Nephron (organoid): ENCODE data around the gene PIP4K2A.

Source experiments
- H3K27ac Mint-ChIP-seq, 3 experiments: 2 replicates each; pipeline ENCODE4 v1.8.0; 2020; ENCODE audit warnings: mixed read lengths in 3 of 3, mild to moderate bottlenecking in 2 of 3, moderate library complexity in 1 of 3
- H3K27me3 Mint-ChIP-seq: 2 replicates; pipeline ENCODE4 v1.8.0; 2021; ENCODE audit warnings: low read depth, mild to moderate bottlenecking, moderate library complexity, mixed read lengths
- H3K36me3 Mint-ChIP-seq: 2 replicates; pipeline ENCODE4 v1.8.0; 2020; ENCODE audit warnings: low read depth, mixed read lengths
- H3K4me1 Mint-ChIP-seq: 2 replicates; pipeline ENCODE4 v1.8.0; 2020; ENCODE audit warnings: mixed read lengths
- H3K4me3 Mint-ChIP-seq, 3 experiments: 2 replicates each; pipeline ENCODE4 v1.8.0; 2020; ENCODE audit warnings: mild to moderate bottlenecking in 3 of 3, mixed read lengths in 3 of 3, moderate library complexity in 2 of 3
- H3K9me3 Mint-ChIP-seq: 2 replicates; pipeline ENCODE4 v1.8.0; 2020; ENCODE audit warnings: mixed read lengths
- TF ChIP-seq, protein P1 (sequence below), 3 experiments: fragments of 200-600 bp; sonication (generic); IDR thresholded peaks; one replicate each; pipeline ENCODE4 v1.5.0; 2021; ENCODE audit warnings: antibody characterized with exemption in 3 of 3; ENCODE audit not compliant: unreplicated experiment in 3 of 3

The PIP4K2A gene

DNA sequence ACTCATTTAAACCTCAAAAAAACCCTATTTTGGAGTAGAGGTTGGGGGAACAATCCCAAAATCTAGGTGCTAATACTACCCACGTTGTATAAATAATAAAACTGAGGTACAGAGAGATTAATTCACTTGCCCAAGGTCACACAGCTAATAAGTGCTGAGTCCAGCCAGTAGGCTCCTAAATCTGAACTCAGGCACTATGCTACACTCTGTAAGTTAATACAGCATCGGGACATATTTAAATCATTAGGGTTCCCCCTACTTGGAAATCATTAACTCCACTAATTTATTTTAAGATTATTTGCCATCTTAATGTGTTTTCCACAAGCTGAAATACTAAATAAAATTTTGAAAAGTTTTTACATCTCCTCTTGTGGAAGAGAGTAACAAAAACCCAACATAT is 24.2 kb downstream of the PIP4K2A start:
- Mint-ChIP-seq H3K9me3 (peaks cover 12% of the 10 kb centered on the region), H3K27ac (no peak overlapping the region), H3K4me3 (no peak overlapping the region), H3K4me1 (peaks cover under 1% of the 10 kb centered on the region), H3K36me3 (peaks cover 19% of the 10 kb centered on the region), H3K27me3 (no peaks in the 10 kb centered on the region)
- TF ChIP-seq, protein P1, sequence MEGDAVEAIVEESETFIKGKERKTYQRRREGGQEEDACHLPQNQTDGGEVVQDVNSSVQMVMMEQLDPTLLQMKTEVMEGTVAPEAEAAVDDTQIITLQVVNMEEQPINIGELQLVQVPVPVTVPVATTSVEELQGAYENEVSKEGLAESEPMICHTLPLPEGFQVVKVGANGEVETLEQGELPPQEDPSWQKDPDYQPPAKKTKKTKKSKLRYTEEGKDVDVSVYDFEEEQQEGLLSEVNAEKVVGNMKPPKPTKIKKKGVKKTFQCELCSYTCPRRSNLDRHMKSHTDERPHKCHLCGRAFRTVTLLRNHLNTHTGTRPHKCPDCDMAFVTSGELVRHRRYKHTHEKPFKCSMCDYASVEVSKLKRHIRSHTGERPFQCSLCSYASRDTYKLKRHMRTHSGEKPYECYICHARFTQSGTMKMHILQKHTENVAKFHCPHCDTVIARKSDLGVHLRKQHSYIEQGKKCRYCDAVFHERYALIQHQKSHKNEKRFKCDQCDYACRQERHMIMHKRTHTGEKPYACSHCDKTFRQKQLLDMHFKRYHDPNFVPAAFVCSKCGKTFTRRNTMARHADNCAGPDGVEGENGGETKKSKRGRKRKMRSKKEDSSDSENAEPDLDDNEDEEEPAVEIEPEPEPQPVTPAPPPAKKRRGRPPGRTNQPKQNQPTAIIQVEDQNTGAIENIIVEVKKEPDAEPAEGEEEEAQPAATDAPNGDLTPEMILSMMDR (IDR thresholded peaks at IDR 0.05; ENCODE audit: unreplicated experiment in 3 of 3), result no peak

DNA sequence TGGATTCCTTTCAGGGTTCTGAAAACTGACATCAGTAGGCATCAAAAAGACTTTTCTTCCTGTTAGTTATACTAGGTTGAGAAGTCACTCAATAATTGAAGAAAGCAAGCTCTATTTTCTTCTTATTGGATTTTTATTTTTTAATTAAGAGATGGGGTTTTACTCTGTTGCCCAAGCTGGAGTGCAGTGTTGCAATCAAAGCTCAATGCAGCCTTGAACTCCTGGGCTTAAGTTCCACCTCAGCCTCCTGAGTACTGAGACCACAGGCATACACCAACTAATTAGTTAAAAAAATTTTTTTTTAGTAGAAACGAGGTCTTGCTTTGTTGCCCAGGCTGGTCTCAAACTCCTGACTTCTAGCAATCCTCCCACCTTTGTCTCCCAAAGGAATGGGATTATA is 28.0 kb downstream of the PIP4K2A start:
- Mint-ChIP-seq H3K27ac (no peak overlapping the region), H3K36me3 (peaks cover 12% of the 10 kb centered on the region), H3K4me1 (peaks cover 19% of the 10 kb centered on the region), H3K9me3 (peaks cover 8% of the 10 kb centered on the region), H3K27me3 (no peaks in the 10 kb centered on the region), H3K4me3 (no peak overlapping the region)
- TF ChIP-seq, protein P1 (IDR thresholded peaks at IDR 0.05; ENCODE audit: unreplicated experiment in 3 of 3), result no peak

DNA sequence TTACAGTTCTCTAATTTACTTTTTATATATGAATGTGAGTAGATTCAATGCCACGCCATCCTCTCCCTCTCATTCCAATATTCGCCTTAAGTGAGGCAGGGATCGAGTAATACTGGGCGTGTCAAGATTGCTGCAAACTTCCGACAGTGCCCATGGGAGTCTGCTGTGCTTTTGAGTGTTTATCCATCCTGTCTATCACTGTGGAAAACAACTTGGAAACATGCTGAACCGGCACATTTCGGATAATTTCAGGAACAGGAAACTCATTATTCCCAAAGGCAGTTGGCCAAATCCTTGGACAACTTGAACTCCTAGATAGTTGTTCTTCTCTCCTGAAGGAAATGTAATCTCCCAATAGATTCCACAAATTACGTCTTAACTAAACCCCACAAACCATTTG is 28.5 kb downstream of the PIP4K2A start:
- no peaks in the 10 kb centered on the region for H3K27me3 Mint-ChIP-seq
- H3K4me3 Mint-ChIP-seq, result no peak overlapping the region
- peaks cover 8% of the 10 kb centered on the region for H3K9me3 Mint-ChIP-seq
- H3K36me3 Mint-ChIP-seq, result peaks cover 10% of the 10 kb centered on the region
- H3K4me1 Mint-ChIP-seq, result peaks cover 19% of the 10 kb centered on the region
- TF ChIP-seq, protein P1 (IDR thresholded peaks at IDR 0.05; ENCODE audit: unreplicated experiment in 3 of 3), result no peak
- no peak overlapping the region for H3K27ac Mint-ChIP-seq

DNA sequence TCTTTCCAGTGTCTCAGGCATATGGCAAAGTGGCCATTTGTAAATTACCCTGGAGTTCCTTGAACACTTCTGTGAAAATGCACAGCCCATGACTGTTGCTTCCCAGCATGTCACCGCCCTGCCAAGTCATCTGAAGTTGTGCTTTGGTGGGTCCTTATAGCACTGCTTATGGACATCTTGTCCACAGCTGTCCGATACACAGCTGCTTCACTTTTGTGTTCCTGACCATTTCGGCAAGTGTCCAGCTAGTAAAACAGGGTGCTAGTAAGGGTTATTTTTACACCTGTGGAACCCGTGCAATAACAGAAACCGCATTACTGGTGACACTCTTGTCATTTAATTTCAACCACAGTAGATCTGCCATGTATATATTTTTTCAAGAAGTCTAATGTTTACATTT is 29.7 kb downstream of the PIP4K2A start:
- H3K36me3 Mint-ChIP-seq, result peaks cover 10% of the 10 kb centered on the region
- no peak overlapping the region for H3K4me3 Mint-ChIP-seq

DNA sequence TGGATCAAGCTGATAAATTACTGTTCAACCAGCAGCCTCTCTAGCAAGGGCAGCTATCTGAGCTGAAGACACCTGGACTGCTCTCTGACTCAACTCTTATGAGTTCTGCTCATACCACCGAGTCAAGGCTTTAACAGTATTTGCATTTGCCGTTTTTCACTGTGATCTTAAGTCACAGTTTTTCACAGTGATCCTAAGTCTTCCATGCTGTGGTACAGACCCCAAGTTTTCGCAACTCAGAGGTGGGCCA is 31.3 kb downstream of the PIP4K2A start:
- Mint-ChIP-seq H3K27ac (no peak overlapping the region), H3K27me3 (no peaks in the 10 kb centered on the region), H3K9me3 (peaks cover 8% of the 10 kb centered on the region), H3K4me3 (no peak overlapping the region), H3K36me3 (peaks cover 6% of the 10 kb centered on the region), H3K4me1 (peaks cover 19% of the 10 kb centered on the region)
- TF ChIP-seq, protein P1 (IDR thresholded peaks at IDR 0.05; ENCODE audit: unreplicated experiment in 3 of 3), result no peak

More for the DNA sequence above, 29.7 kb downstream of the PIP4K2A start:
- Mint-ChIP-seq H3K27me3 (no peaks in the 10 kb centered on the region), H3K9me3 (peaks cover 8% of the 10 kb centered on the region), H3K4me1 (peaks cover 19% of the 10 kb centered on the region), H3K27ac (no peak overlapping the region)
- TF ChIP-seq, protein P1 (IDR thresholded peaks at IDR 0.05; ENCODE audit: unreplicated experiment in 3 of 3), result no peak

DNA sequence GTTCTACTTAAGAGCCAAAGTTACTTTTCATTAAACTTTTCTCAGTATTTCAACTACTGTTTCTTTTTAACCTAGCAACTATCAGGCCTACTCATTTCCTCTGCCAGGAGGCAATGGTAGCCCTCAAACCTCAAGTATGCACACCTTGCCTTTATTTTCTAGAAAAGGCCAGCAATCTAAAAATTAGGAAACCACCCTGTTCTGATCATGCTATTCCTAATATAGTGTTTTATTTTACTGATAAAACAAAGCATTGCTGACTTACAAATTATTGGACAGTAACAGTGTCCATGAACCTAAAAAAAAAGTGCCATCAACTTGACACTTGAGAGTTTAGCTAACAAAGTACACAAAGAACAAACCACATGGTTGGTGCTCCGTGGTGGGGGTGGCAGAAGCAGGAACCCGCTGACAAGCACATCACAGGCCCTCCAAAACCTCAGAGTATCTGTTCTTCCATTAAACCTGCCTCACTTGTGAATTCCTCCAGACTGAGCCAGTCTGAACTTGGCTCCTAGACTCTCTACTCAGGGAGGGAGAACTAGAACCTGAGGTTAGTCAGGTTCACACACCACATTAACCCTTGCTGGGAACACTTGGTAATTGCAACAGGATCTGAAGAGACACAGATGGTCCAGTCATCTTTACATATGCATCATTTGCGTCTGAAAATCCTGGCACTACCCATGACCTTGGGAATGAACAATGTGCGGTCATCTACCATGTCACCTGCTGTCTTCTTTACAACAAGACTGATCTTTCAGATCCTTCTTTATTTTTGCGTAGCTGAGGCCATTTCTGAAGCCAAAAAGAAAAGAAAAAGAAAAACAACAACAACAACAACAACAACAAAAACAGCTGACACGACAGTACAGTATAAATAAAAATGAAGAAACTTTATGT is 31.9 kb downstream of the PIP4K2A start:
- Mint-ChIP-seq H3K36me3 (peaks cover 6% of the 10 kb centered on the region), H3K4me1 (peaks cover 19% of the 10 kb centered on the region), H3K27me3 (no peaks in the 10 kb centered on the region), H3K4me3 (no peak overlapping the region), H3K9me3 (peaks cover 6% of the 10 kb centered on the region), H3K27ac (no peak overlapping the region)
- TF ChIP-seq, protein P1 (IDR thresholded peaks at IDR 0.05; ENCODE audit: unreplicated experiment in 3 of 3), result no peak
